Endothelial cell of umbilical vein (primary cell): ENCODE results near the gene STOM. TPM values are rescaled to one million over a fixed set of nuclear protein-coding genes. Genes with fewer than 3 reads are reported as not detected.

Experiments
- BruUV-seq: library from RNA; stranded (reverse); fragments of 400-500 nt; replicated peaks from 2 replicates; lab custom pipeline; 2021; lab: Mats Ljungman, UMichigan
- CTCF ChIA-PET: fragments of 300-600, 350-600 bp; sonication (Branson Sonifier 250); formaldehyde crosslinking; loops from one replicate; lab custom pipeline; 2021; ENCODE audit warnings: antibody characterized with exemption, inconsistent platforms; lab: Charles Lee
- POLR2A ChIA-PET: fragments of 300-600, 350-600 bp; sonication (Branson Sonifier 250); formaldehyde crosslinking; loops from one replicate; lab custom pipeline; 2021; ENCODE audit warnings: antibody characterized with exemption, inconsistent platforms; lab: Charles Lee
- DNase-seq: peaks from one replicate; pipeline ENCODE4 v3.0.0-alpha.2; 2011; ENCODE audit warnings: low read depth, low spot score
- FAIRE-seq: peaks from 2 replicates; lab custom pipeline; 2011; peaks lifted over from hg19 to GRCh38; lab: Jason Lieb, UNC
- H2AFZ ChIP-seq: 2 replicates; pipeline ENCODE4 v1.6.0; 2012; ENCODE audit warnings: low read depth, low read length, control low read depth, inconsistent platforms
- H3K27ac ChIP-seq: 2 replicates; pipeline ENCODE4 v1.5.1; 2011; ENCODE audit warnings: low read depth, mild to moderate bottlenecking, control low read depth, low read length, moderate library complexity; ENCODE audit not compliant: insufficient read depth
- H3K27me3 ChIP-seq, 2 experiments: 2 replicates each; pipeline versions ENCODE4 v1.6.0 to v1.6.1; 2011; ENCODE audit warnings: low read length in 2 of 2, mixed read lengths in 1 of 2; ENCODE audit not compliant: control insufficient read depth in 2 of 2, insufficient read depth in 2 of 2
- H3K36me3 ChIP-seq, 2 experiments: 2 replicates in 1 of 2; 3 replicates in 1 of 2; pipeline ENCODE4 v1.5.1; 2011; ENCODE audit warnings: low read length in 2 of 2, mild to moderate bottlenecking in 1 of 2, moderate library complexity in 1 of 2; ENCODE audit not compliant: control insufficient read depth in 2 of 2, insufficient read depth in 2 of 2; ENCODE audit errors: extremely low read depth in 1 of 2
- H3K4me1 ChIP-seq: 3 replicates; pipeline ENCODE4 v1.5.1; 2011; ENCODE audit warnings: mild to moderate bottlenecking, low read length; ENCODE audit not compliant: control insufficient read depth, insufficient read depth; ENCODE audit errors: extremely low read depth
- H3K4me2 ChIP-seq: 2 replicates; pipeline ENCODE4 v1.6.1; 2011; ENCODE audit warnings: low read length, control low read depth, mixed read lengths; ENCODE audit not compliant: insufficient read depth
- H3K4me3 ChIP-seq, 3 experiments: fragments of 200-600 bp in 1 of 3; sonication (generic), shearing (Covaris generic) in 1 of 3; replicated peaks in 1 of 3; 2 replicates each; pipeline ENCODE4 v1.5.1; 2011 to 2016; ENCODE audit warnings: control low read depth in 3 of 3, low read length in 3 of 3, mild to moderate bottlenecking in 2 of 3, inconsistent platforms in 1 of 3, low read depth in 1 of 3, moderate library complexity in 1 of 3; ENCODE audit not compliant: insufficient read depth in 1 of 3
- H3K79me2 ChIP-seq: 2 replicates; pipeline ENCODE4 v1.6.0; 2012; ENCODE audit warnings: low read length, inconsistent platforms; ENCODE audit not compliant: control insufficient read depth, insufficient read depth
- H3K9ac ChIP-seq: replicated peaks from 2 replicates; pipeline ENCODE3; 2011; ENCODE audit warnings: low read length, control low read depth; ENCODE audit not compliant: insufficient read depth; ENCODE audit errors: extremely low read depth
- H3K9me1 ChIP-seq: replicated peaks from 3 replicates; pipeline ENCODE4 v1.6.0; 2011; ENCODE audit warnings: mild to moderate bottlenecking, low read length; ENCODE audit not compliant: control insufficient read depth, insufficient read depth; ENCODE audit errors: extremely low read depth
- H3K9me3 ChIP-seq: replicated peaks from 2 replicates; pipeline ENCODE4 v1.5.1; 2012; ENCODE audit warnings: low read length, inconsistent platforms; ENCODE audit not compliant: control insufficient read depth, insufficient read depth
- H4K20me1 ChIP-seq: replicated peaks from 2 replicates; pipeline ENCODE3; 2011; ENCODE audit warnings: mild to moderate bottlenecking, low read length; ENCODE audit not compliant: control insufficient read depth, insufficient read depth; ENCODE audit errors: extremely low read depth
- CTCF ChIP-seq, 2 donors: IDR thresholded peaks; 1 replicate in 1 of 2; 2 replicates in 1 of 2; pipeline ENCODE4 v1.5.1; 2011; ENCODE audit warnings: low read length in 2 of 2, mild to moderate bottlenecking in 2 of 2, moderate library complexity in 2 of 2, control low read depth in 1 of 2, inconsistent platforms in 1 of 2, low read depth in 1 of 2; ENCODE audit not compliant: insufficient read depth in 1 of 2; ENCODE audit errors: extremely low read depth in 1 of 2
- EZH2 ChIP-seq: IDR thresholded peaks from 2 replicates; pipeline ENCODE4 v1.6.1; 2012; ENCODE audit warnings: borderline replicate concordance, low read depth, mild to moderate bottlenecking, moderate library complexity, low read length, inconsistent platforms; ENCODE audit not compliant: severe bottlenecking
- FOS ChIP-seq: IDR thresholded peaks from 2 replicates; pipeline ENCODE4 v1.6.1; 2011; ENCODE audit warnings: mild to moderate bottlenecking, low read length, moderate library complexity, borderline replicate concordance; ENCODE audit not compliant: insufficient read depth
- GATA2 ChIP-seq: IDR thresholded peaks from 2 replicates; pipeline ENCODE4 v1.7.0; 2011; ENCODE audit warnings: low read depth, mild to moderate bottlenecking, moderate library complexity, mixed read lengths, low read length; ENCODE audit not compliant: insufficient read length, insufficient read depth
- JUN ChIP-seq: IDR thresholded peaks from 2 replicates; pipeline ENCODE4 v1.6.1; 2011; ENCODE audit warnings: borderline replicate concordance, low read depth; ENCODE audit not compliant: insufficient read length, insufficient read depth
- MAX ChIP-seq: IDR thresholded peaks from 2 replicates; pipeline ENCODE4 v1.6.1; 2011; ENCODE audit not compliant: insufficient read depth, insufficient read length
- MYC ChIP-seq: IDR thresholded peaks from one replicate; pipeline ENCODE4 v1.6.1; 2011; ENCODE audit warnings: mild to moderate bottlenecking, low read depth, low read length
- POLR2A ChIP-seq: IDR thresholded peaks from 2 replicates; pipeline ENCODE4 v1.6.1; 2012; ENCODE audit warnings: low read depth, mild to moderate bottlenecking, control low read depth, low read length
- POLR2AphosphoS5 ChIP-seq: IDR thresholded peaks from 2 replicates; pipeline ENCODE4 v1.6.1; 2012; ENCODE audit warnings: low read depth, mild to moderate bottlenecking, control low read depth, low read length, moderate library complexity; ENCODE audit not compliant: insufficient read depth
- dilution Hi-C: fragments of 300-500 bp; cut with MboI; formaldehyde crosslinking; loops from one replicate; pipeline ENCODE4 v1.15.0; 2019; ENCODE audit warnings: low sequenced_read_pairs; ENCODE audit not compliant: extremely low pct_ligation_motif_present
- intact Hi-C: fragments of 100-400 bp; cut with micrococcal nuclease; formaldehyde crosslinking; loops from one replicate; pipeline ENCODE4 v1.10.0; 2022
- polyA plus RNA-seq, 4 experiments: library from polyadenylated mRNA; depleted of rRNA in 3 of 4; stranded (reverse) in 3 of 4; unstranded in 1 of 4; fragments of >200 nt; gene quantifications; 2 replicates each; pipeline versions ENCODE4 v1.2.1 to v1.2.3, GENCODE V29; 2011 to 2012; ENCODE audit warnings: missing spikeins in 1 of 4
- total RNA-seq: library from RNA; stranded (reverse); gene quantifications from 2 replicates; pipeline ENCODE4 v1.2.3, GENCODE V29; 2021

STOM gene
- total and polyA plus RNA-seq, 2 donors (not counting 3 experiments of a cell fraction or from before 2014, with no cell fraction given), result 153 to 170 TPM

GRCh38 chr9:121312169-121312568 is 57.9 kb downstream of the STOM start:
- BruUV-seq, result no TSS peak

GRCh38 chr9:121310571-121310970 is 59.5 kb downstream of the STOM start:
- POLR2A ChIA-PET, result no interaction called here
- Histone ChIP-seq H4K20me1 (no peaks in the 10 kb centered on the region), H3K4me1 (no peaks in the 10 kb centered on the region), H3K36me3 (peaks cover 11 to 31% of the 10 kb centered on the region in 2 experiments), H2AFZ (no peak overlapping the region), H3K9me1 (no peaks in the 10 kb centered on the region), H3K27me3 (no peaks in the 10 kb centered on the region), H3K9ac (no peak overlapping the region), H3K27ac (no peak overlapping the region), H3K9me3 (no peaks in the 10 kb centered on the region), H3K4me3 (no peak overlapping the region), H3K79me2 (no peaks in the 10 kb centered on the region), H3K4me2 (no peak overlapping the region)
- intact Hi-C loops, result no loop called here
- BruUV-seq, result no TSS peak
- dilution Hi-C loops, result no loop called here
- CTCF ChIA-PET, result interaction anchor here (1.5 to 2.2 kb wide), 2 partner anchors 9 to 32 kb away, joined by 5 to 8 read pairs; no protein-coding TSS in a partner anchor
- DNase-seq, result no peak
- TF ChIP-seq EZH2 (no peak), FOS (no peak), JUN (no peak), POLR2AphosphoS5 (no peak), MYC (no peak), GATA2 (no peak), POLR2A (no peak), CTCF (IDR thresholded peaks at IDR 0.05; ENCODE audit: extremely low read depth in 1 of 2, insufficient read depth in 1 of 2, low read depth in 1 of 2, low read length in 2 of 2) (no peak), MAX (no peak)
- FAIRE-seq, result no peak

More at GRCh38 chr9:121312169-121312568, 57.9 kb downstream of the STOM start:
- no peak for DNase-seq
- TF ChIP-seq EZH2 (no peak), GATA2 (no peak), POLR2A (no peak)
- Histone ChIP-seq H3K27ac (no peak overlapping the region), H3K4me2 (no peak overlapping the region), H3K79me2 (no peaks in the 10 kb centered on the region), H2AFZ (no peak overlapping the region), H3K9me1 (no peaks in the 10 kb centered on the region), H3K27me3 (no peaks in the 10 kb centered on the region), H3K9me3 (no peaks in the 10 kb centered on the region), H3K36me3 (peaks cover 14 to 35% of the 10 kb centered on the region in 2 experiments), H4K20me1 (no peaks in the 10 kb centered on the region), H3K4me3 (no peak overlapping the region), H3K4me1 (no peaks in the 10 kb centered on the region), H3K9ac (no peak overlapping the region)
- FAIRE-seq, result no peak
- intact Hi-C loops, result no loop called here
- ChIA-PET CTCF (no interaction called here), POLR2A (no interaction called here)
- dilution Hi-C loops, result no loop called here
